Measurements from ENCODE around the gene TIMM21.

The TIMM21 gene

DNA sequence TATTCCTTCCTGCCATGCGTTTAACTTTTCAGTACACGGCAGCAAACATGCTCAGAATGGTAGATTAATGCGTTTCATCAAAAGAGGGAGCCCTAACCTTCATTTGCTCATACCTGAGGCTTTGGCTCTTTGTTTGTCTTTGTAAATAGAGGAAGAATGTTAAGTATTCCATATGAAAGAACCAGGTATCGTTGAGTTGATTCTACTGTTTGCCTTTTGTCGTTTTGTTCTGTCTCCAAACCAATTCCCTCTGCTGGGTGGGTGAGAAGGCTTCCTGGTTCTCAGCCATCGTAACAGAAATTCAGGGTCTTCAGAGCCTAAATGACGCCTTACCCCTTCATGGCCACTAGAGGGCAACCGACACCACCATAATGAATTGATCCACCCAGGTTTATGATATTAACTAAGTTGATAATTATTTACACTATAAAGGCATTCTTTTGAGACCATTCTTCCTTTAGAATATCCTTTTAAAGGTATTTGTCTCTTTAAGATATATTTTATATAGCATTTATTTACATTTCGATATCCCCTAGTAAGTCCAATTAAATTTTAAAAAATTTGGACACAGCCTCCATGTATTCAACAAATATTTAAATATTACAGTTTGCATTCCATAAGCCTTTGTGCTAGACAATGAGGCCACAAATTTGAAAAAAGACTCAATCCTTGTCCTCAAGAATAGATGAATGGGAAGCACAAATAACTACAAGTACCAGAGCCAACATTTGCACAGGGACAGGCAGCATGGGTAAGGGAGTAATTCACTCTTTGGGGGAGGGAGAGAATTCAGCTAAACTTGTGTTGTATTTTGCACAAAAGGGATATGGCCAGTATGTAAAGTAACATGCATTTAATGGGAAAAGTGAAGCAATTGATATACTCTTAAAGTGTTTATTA is 48.1 kb downstream of the TIMM21 start:
- peak; percentile 71 for DNase-seq

DNA sequence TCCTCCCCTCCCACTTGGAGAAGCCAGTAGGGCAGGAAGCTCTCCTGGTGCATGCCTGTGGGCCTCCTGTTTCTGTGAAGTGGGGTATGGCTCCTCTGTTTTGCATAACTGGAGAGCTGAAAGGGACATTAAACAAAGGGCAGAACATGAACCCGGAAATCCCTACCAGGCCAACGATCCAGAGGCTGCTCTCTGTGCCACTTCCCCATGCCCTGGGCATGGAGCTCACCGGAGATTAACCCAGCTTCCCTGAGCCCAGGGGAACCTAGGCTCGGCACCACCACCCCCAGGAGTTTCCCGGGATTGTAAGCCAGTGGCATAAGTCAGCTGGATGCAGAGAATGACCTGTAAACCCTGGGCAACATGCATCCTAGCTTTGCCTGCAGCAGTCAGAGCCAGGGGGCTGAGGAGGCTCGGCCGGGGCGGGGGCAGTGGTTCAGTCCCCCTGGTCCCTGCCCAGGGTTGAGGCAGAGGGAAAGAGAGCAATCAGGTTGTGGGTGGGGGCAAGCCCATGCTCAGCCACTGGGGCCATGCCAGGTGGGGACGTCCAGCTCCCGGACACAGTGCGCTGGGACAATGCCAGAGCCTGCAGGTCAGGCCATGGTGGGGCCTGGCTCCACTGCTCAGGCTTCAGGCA is 49.5 kb downstream of the TIMM21 start:
- no peak for DNase-seq

DNA sequence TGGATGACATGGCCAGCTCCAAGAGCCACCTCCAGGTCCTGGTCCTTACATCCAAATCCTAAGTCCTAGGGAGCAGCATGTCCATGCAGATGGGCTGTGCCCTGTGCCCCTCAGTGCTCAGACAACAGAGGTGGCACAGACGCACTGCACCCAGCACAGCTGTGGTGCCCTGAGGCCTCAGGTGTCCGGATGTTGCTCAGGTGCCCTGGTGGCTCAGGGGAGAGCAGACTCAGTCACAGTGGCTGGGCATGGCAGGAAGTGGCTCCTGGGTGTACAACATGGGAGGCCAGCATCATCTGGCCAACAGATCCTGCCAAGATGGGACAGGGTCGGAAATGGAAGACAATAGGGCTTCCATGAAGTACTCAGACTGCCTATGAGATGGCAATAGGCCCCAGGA is 50.1 kb downstream of the TIMM21 start:
- no peak for DNase-seq

DNA sequence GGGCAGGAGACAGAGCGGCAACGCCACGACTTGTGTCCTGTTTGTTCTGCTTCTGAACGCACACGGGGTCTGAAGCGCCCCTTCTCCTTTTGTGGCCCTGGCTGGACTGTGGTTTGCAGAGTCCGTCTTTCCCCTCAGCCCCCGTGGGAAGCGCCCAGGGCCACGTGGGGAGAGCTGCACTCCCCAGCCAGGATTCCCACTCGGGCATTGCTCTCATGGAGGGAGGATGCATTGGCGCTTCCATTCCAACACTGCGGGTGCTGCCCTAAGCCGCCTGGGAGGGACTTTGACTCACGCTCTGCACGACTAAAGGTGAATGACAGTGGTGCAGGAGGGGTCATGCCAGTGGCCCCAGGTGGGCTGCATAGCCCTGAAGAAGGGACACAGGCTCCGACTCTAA is 52.5 kb downstream of the TIMM21 start:
- no peak for DNase-seq

DNA sequence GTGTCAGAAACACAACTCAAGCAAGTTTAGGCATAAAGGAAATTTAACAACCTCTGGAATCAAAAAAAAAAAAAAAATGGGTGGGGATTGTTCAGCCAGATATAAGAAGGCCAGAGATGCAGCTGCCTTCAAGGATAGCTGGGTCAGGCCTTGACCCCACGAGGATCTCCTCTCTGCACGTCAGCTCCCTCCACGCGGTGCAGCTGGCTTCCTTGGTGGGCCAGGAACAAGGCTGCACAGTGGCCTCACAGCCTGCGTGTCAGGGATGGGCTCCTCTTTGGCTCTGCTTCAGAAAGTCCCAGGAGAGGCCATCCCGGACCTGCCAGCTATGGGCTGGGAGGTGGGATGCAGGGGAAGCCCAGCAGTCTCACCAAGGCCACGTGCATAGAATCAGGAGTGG is 55.5 kb downstream of the TIMM21 start:
- DNase-seq, result no peak

DNA sequence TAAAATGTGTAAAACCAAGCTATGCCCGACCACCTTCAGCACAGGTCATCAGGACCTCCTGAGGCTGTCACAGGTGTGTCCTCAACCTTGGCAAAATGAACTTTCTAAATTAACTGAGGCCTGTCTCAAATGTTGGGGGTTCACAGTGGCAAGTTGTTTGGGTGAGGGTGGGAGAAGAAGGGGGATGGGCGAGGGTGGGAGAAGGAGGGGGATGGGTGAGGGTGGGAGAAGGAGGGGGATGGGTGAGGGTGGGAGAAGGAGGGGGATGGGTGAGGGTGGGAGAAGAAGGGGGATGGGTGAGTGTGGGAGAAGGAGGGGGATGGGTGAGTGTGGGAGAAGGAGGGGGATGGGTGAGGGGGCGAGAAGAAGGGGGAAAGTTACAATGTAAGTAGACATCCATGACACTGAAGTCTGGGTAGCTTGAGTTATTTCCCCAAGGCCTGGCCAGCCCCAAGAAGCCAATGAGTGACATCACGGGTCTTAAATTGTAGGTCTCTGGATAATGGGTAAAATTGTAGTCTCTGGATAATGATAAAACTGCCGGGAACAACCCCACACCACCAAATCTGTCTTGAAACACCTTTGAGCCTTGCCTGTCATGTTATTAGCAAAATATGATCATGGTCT is 56.3 kb downstream of the TIMM21 start:
- DNase-seq, result no peak

Data from CD4-positive, alpha-beta T cell treated with Interleukin-21 for 1 hour (primary cell).